HCT116 (cell line): Measurements from ENCODE around the gene TAF6. TPM values are rescaled to one million over a fixed set of nuclear protein-coding genes. Genes with fewer than 3 reads are reported as not detected.

Source experiments
- ATAC-seq: fragments of 200-7000 bp; cut with Tn5 transposase; 2 replicates; pipeline ENCODE4 v1.9.1; 2020; ENCODE audit warnings: mild to moderate bottlenecking, moderate library complexity
- BruUV-seq: library from RNA; stranded (reverse); fragments of 400-500 nt; replicated peaks from 2 replicates; lab custom pipeline; 2021; lab: Mats Ljungman, UMichigan
- CTCF ChIA-PET: fragments of 300-600 bp; sonication (Branson Sonifier 250); formaldehyde crosslinking; loops from one replicate; lab custom pipeline; 2021; ENCODE audit warnings: antibody characterized with exemption; lab: Charles Lee
- POLR2A ChIA-PET: fragments of 300-600, 350-600 bp; sonication (Branson Sonifier 250); formaldehyde crosslinking; loops from one replicate; lab custom pipeline; 2021; ENCODE audit warnings: antibody characterized with exemption; lab: Charles Lee
- RAD21 ChIA-PET, 2 experiments: fragments of 300-600 bp; sonication (Branson Sonifier 250); formaldehyde crosslinking; loops; one replicate each; lab custom pipeline; 2023; ENCODE audit warnings: low total read pairs in 2 of 2; ENCODE audit not compliant: uncharacterized antibody in 2 of 2, unreplicated experiment in 2 of 2, low non-redundant PET in 1 of 2; lab: Charles Lee
- DNase-seq: peaks from one replicate; pipeline ENCODE4 v3.0.0-alpha.2; 2010; ENCODE audit warnings: low read depth, low spot score
- H2AFZ ChIP-seq: fragments of 200-600 bp; shearing (Covaris generic), sonication (generic); 2 replicates; pipeline ENCODE4 v1.6.1; 2017; ENCODE audit warnings: low read depth, mixed run types, mixed read lengths, antibody characterized with exemption, low read length; ENCODE audit not compliant: poor library complexity, severe bottlenecking
- H3K27ac ChIP-seq: 2 replicates; pipeline ENCODE4 v1.5.1; 2012; ENCODE audit warnings: low read depth, low read length
- H3K27me3 ChIP-seq: fragments of 200-600 bp; sonication (generic); 2 replicates; pipeline ENCODE4 v1.6.1; 2016; ENCODE audit warnings: mixed run types, low read length, mixed read lengths; ENCODE audit not compliant: insufficient read depth
- H3K36me3 ChIP-seq, 2 experiments: fragments of 200-500 bp in 1 of 2; fragments of 200-600 bp in 1 of 2; sonication (Bioruptor generic) in 1 of 2; sonication (generic) in 1 of 2; 2 replicates each; pipeline versions ENCODE4 v1.5.1 to v1.6.1; 2014 to 2016; ENCODE audit warnings: low read length in 2 of 2, inconsistent platforms in 1 of 2, mixed read lengths in 1 of 2, mixed run types in 1 of 2; ENCODE audit not compliant: insufficient read depth in 2 of 2, control insufficient read depth in 1 of 2
- H3K4me1 ChIP-seq, 2 experiments: fragments of 200-600 bp in 1 of 2; sonication (generic) in 1 of 2; 2 replicates each; pipeline versions ENCODE4 v1.5.1 to v1.6.1; 2012 to 2017; ENCODE audit warnings: low read length in 2 of 2, inconsistent platforms in 1 of 2, mild to moderate bottlenecking in 1 of 2, mixed read lengths in 1 of 2, mixed run types in 1 of 2, moderate library complexity in 1 of 2; ENCODE audit not compliant: insufficient read depth in 2 of 2, control insufficient read depth in 1 of 2
- H3K4me2 ChIP-seq: fragments of 200-600 bp; sonication (generic); 2 replicates; pipeline ENCODE4 v1.6.1; 2017; ENCODE audit warnings: mixed run types, low read length, mixed read lengths
- H3K4me3 ChIP-seq, 2 experiments: fragments of 200-600 bp in 1 of 2; sonication (generic) in 1 of 2; replicated peaks in 1 of 2; 2 replicates each; pipeline ENCODE4 v1.5.1; 2011 to 2016; ENCODE audit warnings: low read length in 2 of 2, control low read depth in 1 of 2, low read depth in 1 of 2, mild to moderate bottlenecking in 1 of 2, mixed read lengths in 1 of 2, mixed run types in 1 of 2
- H3K79me2 ChIP-seq: fragments of 200-600 bp; sonication (generic); 2 replicates; pipeline ENCODE4 v1.6.1; 2017; ENCODE audit warnings: mild to moderate bottlenecking, mixed run types, low read length, moderate library complexity, mixed read lengths; ENCODE audit not compliant: insufficient read depth
- H3K9ac ChIP-seq: fragments of 200-600 bp; sonication (generic); 2 replicates; pipeline ENCODE4 v1.6.1; 2016; ENCODE audit warnings: low read length, mixed read lengths
- H3K9me2 ChIP-seq: fragments of 200-600 bp; sonication (generic), shearing (Covaris generic); 2 replicates; pipeline ENCODE4 v1.6.1; 2017; ENCODE audit warnings: mixed run types, mild to moderate bottlenecking, moderate library complexity; ENCODE audit not compliant: insufficient read depth
- H3K9me3 ChIP-seq, 2 experiments: fragments of 200-500 bp in 1 of 2; fragments of 200-600 bp in 1 of 2; sonication (Bioruptor generic) in 1 of 2; sonication (generic) in 1 of 2; 2 replicates each; pipeline ENCODE4 v1.6.1; 2014 to 2017; ENCODE audit warnings: low read length in 2 of 2, mixed read lengths in 2 of 2, inconsistent platforms in 1 of 2, low read depth in 1 of 2, mild to moderate bottlenecking in 1 of 2, mixed run types in 1 of 2, moderate library complexity in 1 of 2; ENCODE audit not compliant: control insufficient read depth in 1 of 2, insufficient read depth in 1 of 2
- H4K20me1 ChIP-seq: fragments of 200-600 bp; sonication (generic), shearing (Covaris generic); 2 replicates; pipeline ENCODE4 v1.6.1; 2017; ENCODE audit warnings: mixed run types, mild to moderate bottlenecking, moderate library complexity; ENCODE audit not compliant: insufficient read depth
- ATF3 ChIP-seq: IDR thresholded peaks from 2 replicates; pipeline ENCODE4 v1.6.1; 2012
- EGR1 ChIP-seq: IDR thresholded peaks from 2 replicates; pipeline ENCODE4 v1.6.1; 2012; ENCODE audit warnings: low read depth
- ELF1 ChIP-seq: IDR thresholded peaks from 2 replicates; pipeline ENCODE4 v1.6.1; 2012; ENCODE audit warnings: low read depth, borderline replicate concordance
- FOSL1 ChIP-seq: IDR thresholded peaks from 2 replicates; pipeline ENCODE4 v1.6.1; 2012; ENCODE audit warnings: low read depth
- JUND ChIP-seq: IDR thresholded peaks from 2 replicates; pipeline ENCODE4 v1.6.1; 2012
- MAX ChIP-seq: IDR thresholded peaks from 2 replicates; pipeline ENCODE4 v1.6.1; 2012
- POLR2A ChIP-seq: IDR thresholded peaks from 2 replicates; pipeline ENCODE4 v1.7.0; 2011; ENCODE audit warnings: borderline replicate concordance; ENCODE audit not compliant: insufficient read depth, insufficient read length; ENCODE audit errors: extremely low read depth
- RAD21 ChIP-seq: IDR thresholded peaks from 2 replicates; pipeline ENCODE4 v1.6.1; 2012; ENCODE audit warnings: low read depth, mild to moderate bottlenecking
- REST ChIP-seq: IDR thresholded peaks from 2 replicates; pipeline ENCODE4 v1.6.1; 2012; ENCODE audit warnings: low read depth
- SIN3A ChIP-seq: IDR thresholded peaks from 2 replicates; pipeline ENCODE4 v1.6.1; 2012; ENCODE audit warnings: low read depth
- SP1 ChIP-seq: IDR thresholded peaks from 2 replicates; pipeline ENCODE4 v1.6.1; 2012; ENCODE audit warnings: low read depth
- SRF ChIP-seq: IDR thresholded peaks from 2 replicates; pipeline ENCODE4 v1.6.1; 2012; ENCODE audit warnings: low read depth
- TCF7L2 ChIP-seq: IDR thresholded peaks from 2 replicates; pipeline ENCODE4 v1.7.0; 2011; ENCODE audit warnings: borderline replicate concordance, inconsistent platforms; ENCODE audit not compliant: insufficient read depth, insufficient read length; ENCODE audit errors: extremely low read depth
- YY1 ChIP-seq: IDR thresholded peaks from 2 replicates; pipeline ENCODE4 v1.6.1; 2011; ENCODE audit warnings: low read length, low read depth, moderate library complexity, mild to moderate bottlenecking; ENCODE audit not compliant: insufficient replicate concordance; ENCODE audit errors: extremely low read depth
- ZBTB33 ChIP-seq: IDR thresholded peaks from 2 replicates; pipeline ENCODE4 v1.6.1; 2011; ENCODE audit warnings: mild to moderate bottlenecking, low read length, moderate library complexity; ENCODE audit not compliant: insufficient replicate concordance; ENCODE audit errors: extremely low read depth
- ZFX ChIP-seq: fragments of 450-650 bp; IDR thresholded peaks from 2 replicates; pipeline ENCODE4 v1.6.1; 2017
- ZNF274 ChIP-seq: fragments of 200-500 bp; sonication (Bioruptor generic); IDR thresholded peaks from 2 replicates; pipeline ENCODE4 v1.6.1; 2014; ENCODE audit warnings: mild to moderate bottlenecking, low read depth, low read length, inconsistent platforms
- intact Hi-C: fragments of 100-400 bp; cut with micrococcal nuclease; formaldehyde crosslinking; loops from 2 replicates; pipeline ENCODE4 v1.10.0; 2022
- total RNA-seq: library from RNA; stranded (reverse); gene quantifications from one replicate; pipeline ENCODE4 v1.2.1, GENCODE V29; 2021; ENCODE audit not compliant: unreplicated experiment
- TF ChIP-seq, protein P1 (sequence below), 3 experiments: fragments of 200-600 bp in 1 of 3; sonication (generic) in 1 of 3; IDR thresholded peaks in 2 of 3; conservative IDR thresholded peaks in 1 of 3; 2 replicates each; pipeline ENCODE4 v1.5.1; 2012 to 2017; ENCODE audit warnings: low read depth in 2 of 3, low read length in 2 of 3, antibody characterized with exemption in 1 of 3, borderline replicate concordance in 1 of 3, control low read depth in 1 of 3, mild to moderate bottlenecking in 1 of 3, mixed read lengths in 1 of 3, mixed run types in 1 of 3, moderate library complexity in 1 of 3; ENCODE audit not compliant: insufficient read depth in 1 of 3

Gene TAF6
- total RNA-seq, 1 experiment from 2014 or later: 67.4 TPM

- ChIA-PET CTCF (no interaction called here), POLR2A (no interaction called here), RAD21 (no interaction called here)
- H3K9me2 ChIP-seq: no peaks in the 10 kb centered on the region
- BruUV-seq: no TSS peak
- TF ChIP-seq ELF1 (no peak), SIN3A (no peak), YY1 (no peak), ZBTB33 (no peak), JUND (no peak), EGR1 (no peak), POLR2A (no peak), SP1 (no peak), ZNF274 (no peak), FOSL1 (no peak), REST (no peak), ZFX (no peak), RAD21 (no peak), TCF7L2 (no peak), MAX (no peak), SRF (no peak), ATF3 (no peak)
- TF ChIP-seq, protein P1, sequence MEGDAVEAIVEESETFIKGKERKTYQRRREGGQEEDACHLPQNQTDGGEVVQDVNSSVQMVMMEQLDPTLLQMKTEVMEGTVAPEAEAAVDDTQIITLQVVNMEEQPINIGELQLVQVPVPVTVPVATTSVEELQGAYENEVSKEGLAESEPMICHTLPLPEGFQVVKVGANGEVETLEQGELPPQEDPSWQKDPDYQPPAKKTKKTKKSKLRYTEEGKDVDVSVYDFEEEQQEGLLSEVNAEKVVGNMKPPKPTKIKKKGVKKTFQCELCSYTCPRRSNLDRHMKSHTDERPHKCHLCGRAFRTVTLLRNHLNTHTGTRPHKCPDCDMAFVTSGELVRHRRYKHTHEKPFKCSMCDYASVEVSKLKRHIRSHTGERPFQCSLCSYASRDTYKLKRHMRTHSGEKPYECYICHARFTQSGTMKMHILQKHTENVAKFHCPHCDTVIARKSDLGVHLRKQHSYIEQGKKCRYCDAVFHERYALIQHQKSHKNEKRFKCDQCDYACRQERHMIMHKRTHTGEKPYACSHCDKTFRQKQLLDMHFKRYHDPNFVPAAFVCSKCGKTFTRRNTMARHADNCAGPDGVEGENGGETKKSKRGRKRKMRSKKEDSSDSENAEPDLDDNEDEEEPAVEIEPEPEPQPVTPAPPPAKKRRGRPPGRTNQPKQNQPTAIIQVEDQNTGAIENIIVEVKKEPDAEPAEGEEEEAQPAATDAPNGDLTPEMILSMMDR (IDR thresholded peaks at IDR 0.05 in 2 of 3, conservative IDR thresholded peaks at IDR 0.05 in 1 of 3; ENCODE audit: borderline replicate concordance in 1 of 3, insufficient read depth in 1 of 3, low read depth in 2 of 3, low read length in 2 of 3): no peak
- H3K36me3 ChIP-seq: peaks cover 3 to 23% of the 10 kb centered on the region in 2 experiments; a peak in 3 of 4 replicates
- no peak overlapping the region for H3K4me2 ChIP-seq
- no peaks in the 10 kb centered on the region for H3K79me2 ChIP-seq
- H4K20me1 ChIP-seq: no peaks in the 10 kb centered on the region
- H3K27me3 ChIP-seq: no peaks in the 10 kb centered on the region
- H3K4me1 ChIP-seq: no peaks in the 10 kb centered on the region
- intact Hi-C loops: no loop called here
- H3K4me3 ChIP-seq: no peak overlapping the region
- no peak overlapping the region for H2AFZ ChIP-seq
- no peak for ATAC-seq
- no peak for DNase-seq
- H3K9ac ChIP-seq: no peak overlapping the region
- H3K9me3 ChIP-seq: no peaks in the 10 kb centered on the region
- H3K27ac ChIP-seq: no peak overlapping the region
These were observed 8.0 kb downstream of the TAF6 start for GRCh38 chr7:100111156-100111555.
